Measurements from ENCODE around the gene SMCO2.

- no peak for TF ChIP-seq CTCF (IDR thresholded peaks at IDR 0.05; ENCODE audit: low read depth, low read length, poor library complexity, severe bottlenecking)
- TF ChIP-seq EZH2phosphoT487 (IDR thresholded peaks at IDR 0.05; ENCODE audit: borderline replicate concordance, low read length), result no peak
These were observed 23.8 kb upstream of the SMCO2 start for GRCh38 chr12:27422697-27423096.
